ENCODE data around the gene PTPN14. TPM values are rescaled to one million over a fixed set of nuclear protein-coding genes. Genes with fewer than 3 reads are reported as not detected.

Gene PTPN14
- total RNA-seq, 3 donors from 2014 or later, result 5.8 to 49.0 (median 8.3) TPM

- Histone ChIP-seq H3K9me3 (no peaks in the 10 kb centered on the region), H3K36me3 (ENCODE audit: low read depth) (no peaks in the 10 kb centered on the region), H3K4me3 (no peak overlapping the region), H3K4me1 (ENCODE audit: low read depth) (no peaks in the 10 kb centered on the region)
- ATAC-seq (no peak), DNase-seq (no peak)
- intact Hi-C loops (cut with DNase I, micrococcal nuclease), result no loop called here
- no peak for TF ChIP-seq CTCF (IDR thresholded peaks at IDR 0.05)
These were observed 173.5 kb downstream of the PTPN14 start for GRCh38 chr1:214377886-214378285.

GRCh38 chr1:214377485-214377884 lies 173.9 kb downstream of the PTPN14 start:
- intact Hi-C loops (cut with DNase I, micrococcal nuclease), result no loop called here
- ATAC-seq, result no peak
- Histone ChIP-seq H3K4me3 (no peak overlapping the region), H3K4me1 (ENCODE audit: low read depth) (no peaks in the 10 kb centered on the region), H3K9me3 (no peaks in the 10 kb centered on the region), H3K36me3 (ENCODE audit: low read depth) (no peaks in the 10 kb centered on the region)
- no peak for TF ChIP-seq CTCF (IDR thresholded peaks at IDR 0.05)
- no peak for DNase-seq

- ATAC-seq (no peak), DNase-seq (no peak)
- H3K9me3 ChIP-seq, result no peaks in the 10 kb centered on the region
- no peaks in the 10 kb centered on the region for H3K36me3 ChIP-seq (ENCODE audit: low read depth)
- TF ChIP-seq CTCF (IDR thresholded peaks at IDR 0.05), result no peak
- no peak overlapping the region for H3K4me3 ChIP-seq
- intact Hi-C loops (cut with DNase I, micrococcal nuclease), result no loop called here
- H3K4me1 ChIP-seq (ENCODE audit: low read depth), result no peaks in the 10 kb centered on the region
These were observed 179.3 kb downstream of the PTPN14 start for GRCh38 chr1:214372092-214372491.

GRCh38 chr1:214370615-214371014 lies 180.8 kb downstream of the PTPN14 start:
- H3K4me1 ChIP-seq (ENCODE audit: low read depth), result no peaks in the 10 kb centered on the region
- no peaks in the 10 kb centered on the region for H3K36me3 ChIP-seq (ENCODE audit: low read depth)
- no peaks in the 10 kb centered on the region for H3K9me3 ChIP-seq
- DNase-seq (no peak), ATAC-seq (no peak)
- intact Hi-C loops (cut with DNase I, micrococcal nuclease), result no loop called here
- no peak for TF ChIP-seq CTCF (IDR thresholded peaks at IDR 0.05)
- no peak overlapping the region for H3K4me3 ChIP-seq

GRCh38 chr1:214369364-214369763 lies 182.0 kb downstream of the PTPN14 start:
- intact Hi-C loops (cut with DNase I, micrococcal nuclease), result no loop called here
- no peak for DNase-seq
- Histone ChIP-seq H3K36me3 (ENCODE audit: low read depth) (no peaks in the 10 kb centered on the region), H3K9me3 (no peaks in the 10 kb centered on the region), H3K4me1 (ENCODE audit: low read depth) (no peaks in the 10 kb centered on the region), H3K4me3 (no peak overlapping the region)
- no peak for TF ChIP-seq CTCF (IDR thresholded peaks at IDR 0.05)
- no peak for ATAC-seq

- no peaks in the 10 kb centered on the region for H3K9me3 ChIP-seq
- DNase-seq, result no peak
These were observed 183.6 kb downstream of the PTPN14 start for GRCh38 chr1:214367841-214368240.

More at GRCh38 chr1:214367841-214368240, 183.6 kb downstream of the PTPN14 start:
- ATAC-seq, result no peak
- no peak for TF ChIP-seq CTCF (IDR thresholded peaks at IDR 0.05)
- H3K4me3 ChIP-seq, result no peak overlapping the region
- intact Hi-C loops (cut with DNase I, micrococcal nuclease), result no loop called here
- H3K4me1 ChIP-seq (ENCODE audit: low read depth), result no peaks in the 10 kb centered on the region
- H3K36me3 ChIP-seq (ENCODE audit: low read depth), result no peaks in the 10 kb centered on the region
